ENCODE data around the gene ARAP2. TPM values are rescaled to one million over a fixed set of nuclear protein-coding genes. Genes with fewer than 3 reads are reported as not detected.

Gene ARAP2
- total RNA-seq, 2 experiments from 2014 or later: 30.0 to 31.0 TPM

DNA sequence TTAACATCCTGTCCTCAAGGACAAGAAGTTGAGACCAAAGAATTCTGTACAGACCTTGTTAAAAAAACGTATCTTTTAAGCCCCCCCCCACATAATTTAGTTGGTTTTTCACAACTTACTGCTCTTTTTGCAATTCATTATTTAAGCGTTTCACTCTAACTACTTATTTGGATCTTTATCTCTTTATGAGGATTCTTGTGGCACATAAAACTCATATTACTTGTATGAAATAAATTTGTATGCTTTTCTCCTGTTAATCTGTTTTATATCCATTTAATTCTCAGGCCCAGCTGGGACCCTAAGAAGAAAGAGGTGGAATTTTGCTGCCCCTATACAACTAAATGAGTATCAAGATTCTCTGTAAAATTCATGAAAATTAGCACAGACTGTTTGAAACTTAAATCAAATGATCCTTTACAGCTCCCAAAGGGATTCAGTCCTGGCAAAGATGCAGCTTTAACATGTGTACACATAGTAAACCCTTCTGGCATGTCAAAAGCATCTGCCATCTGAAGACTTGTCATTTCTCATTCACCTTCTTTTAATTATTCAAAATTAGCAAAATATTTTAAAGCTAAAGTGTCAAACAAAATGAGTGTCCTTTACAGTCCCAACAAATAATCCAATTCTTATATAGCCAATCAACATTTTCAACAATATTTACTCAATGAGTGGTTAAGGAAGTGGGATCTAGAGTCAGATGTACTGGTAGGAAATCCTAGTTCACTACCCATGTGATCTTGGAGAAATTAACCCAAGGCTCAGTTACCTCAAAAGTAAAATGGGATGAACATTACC is 17.7 kb downstream of the ARAP2 start:
- DNase-seq: no peak
- CTCF ChIA-PET: interaction anchor here (2.3 kb wide), 1 partner anchor 16 kb away, joined by 12 read pairs; no protein-coding TSS in a partner anchor
- POLR2A ChIA-PET: interaction anchor here (1.2 kb wide), 1 partner anchor 13 kb away, joined by 3 read pairs; no protein-coding TSS in a partner anchor
- H3K27me3 Mint-ChIP-seq: no peaks in the 10 kb centered on the region
- TF ChIP-seq, protein P1, sequence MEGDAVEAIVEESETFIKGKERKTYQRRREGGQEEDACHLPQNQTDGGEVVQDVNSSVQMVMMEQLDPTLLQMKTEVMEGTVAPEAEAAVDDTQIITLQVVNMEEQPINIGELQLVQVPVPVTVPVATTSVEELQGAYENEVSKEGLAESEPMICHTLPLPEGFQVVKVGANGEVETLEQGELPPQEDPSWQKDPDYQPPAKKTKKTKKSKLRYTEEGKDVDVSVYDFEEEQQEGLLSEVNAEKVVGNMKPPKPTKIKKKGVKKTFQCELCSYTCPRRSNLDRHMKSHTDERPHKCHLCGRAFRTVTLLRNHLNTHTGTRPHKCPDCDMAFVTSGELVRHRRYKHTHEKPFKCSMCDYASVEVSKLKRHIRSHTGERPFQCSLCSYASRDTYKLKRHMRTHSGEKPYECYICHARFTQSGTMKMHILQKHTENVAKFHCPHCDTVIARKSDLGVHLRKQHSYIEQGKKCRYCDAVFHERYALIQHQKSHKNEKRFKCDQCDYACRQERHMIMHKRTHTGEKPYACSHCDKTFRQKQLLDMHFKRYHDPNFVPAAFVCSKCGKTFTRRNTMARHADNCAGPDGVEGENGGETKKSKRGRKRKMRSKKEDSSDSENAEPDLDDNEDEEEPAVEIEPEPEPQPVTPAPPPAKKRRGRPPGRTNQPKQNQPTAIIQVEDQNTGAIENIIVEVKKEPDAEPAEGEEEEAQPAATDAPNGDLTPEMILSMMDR (IDR thresholded peaks at IDR 0.05): no peak
- peak overlapping the region; percentile 8 for H3K27ac Mint-ChIP-seq
- H3K4me3 Mint-ChIP-seq: no peak overlapping the region
- intact Hi-C loops (cut with micrococcal nuclease): no loop called here
- ATAC-seq: no peak
- H3K9me3 Mint-ChIP-seq: no peaks in the 10 kb centered on the region
- H3K4me1 Mint-ChIP-seq (ENCODE audit: low read depth): peaks cover 78% of the 10 kb centered on the region
- H3K36me3 Mint-ChIP-seq (ENCODE audit: low read depth): peaks cover 24% of the 10 kb centered on the region

DNA sequence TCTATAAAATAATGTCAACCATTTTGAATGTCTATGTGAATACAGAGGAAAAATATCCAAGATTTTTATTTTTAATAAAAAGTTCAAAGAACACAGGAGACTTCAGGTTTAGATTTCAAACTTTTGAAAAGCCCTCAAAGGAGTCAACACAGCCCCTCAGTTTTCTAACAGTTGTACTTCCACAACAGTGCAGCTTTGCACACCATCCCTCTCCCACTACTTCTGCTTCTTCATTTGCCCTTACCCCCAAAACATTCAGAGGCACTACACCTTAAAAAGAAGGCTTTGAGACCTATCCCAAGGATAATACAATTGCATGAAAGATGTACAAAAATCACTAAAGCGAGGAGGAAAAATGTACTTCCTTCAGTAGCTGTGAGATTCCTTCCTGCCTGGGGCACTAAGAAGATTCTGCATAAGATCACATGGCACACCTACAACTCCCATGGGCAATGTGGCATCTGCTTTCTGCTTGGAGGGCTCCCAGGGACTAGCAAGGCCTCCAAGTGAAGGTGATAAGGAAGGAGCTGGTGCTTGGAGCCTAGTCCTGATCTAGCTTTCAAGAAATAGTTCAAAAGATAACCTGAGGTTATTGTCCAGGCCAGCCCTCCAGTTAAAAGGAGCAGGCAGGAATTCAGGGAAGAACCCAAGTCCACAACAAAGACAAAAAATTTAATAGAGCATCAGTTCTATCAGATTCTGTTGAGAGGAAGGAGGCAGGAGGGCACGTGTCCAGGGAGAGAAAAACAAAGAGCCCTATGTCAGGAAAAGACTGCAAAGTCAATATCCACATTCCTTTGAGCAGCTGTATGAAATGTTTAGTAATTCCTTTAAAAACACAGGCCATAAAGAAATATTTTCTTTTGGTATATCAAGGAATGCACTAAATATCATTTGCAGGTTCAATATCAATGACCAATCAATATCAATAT is 19.1 kb downstream of the ARAP2 start:
- ATAC-seq: no peak
- no peaks in the 10 kb centered on the region for H3K27me3 Mint-ChIP-seq
- ChIA-PET POLR2A (interaction anchor here (0.7 to 1.2 kb wide), 4 partner anchors 12 to 30 kb away, joined by 3 read pairs; no protein-coding TSS in a partner anchor), CTCF (interaction anchor here (0.9 to 2.3 kb wide), 5 partner anchors 11 to 19 kb away, joined by 3 to 12 read pairs (median 3); partner anchors contain the start of gene ARAP2)
- H3K4me1 Mint-ChIP-seq (ENCODE audit: low read depth): peaks cover 75% of the 10 kb centered on the region
- no peak overlapping the region for H3K4me3 Mint-ChIP-seq
- TF ChIP-seq, protein P1 (IDR thresholded peaks at IDR 0.05): no peak
- peak overlapping the region; percentile 37 for H3K27ac Mint-ChIP-seq
- intact Hi-C loops (cut with micrococcal nuclease): no loop called here
- no peaks in the 10 kb centered on the region for H3K9me3 Mint-ChIP-seq
- DNase-seq: no peak
- H3K36me3 Mint-ChIP-seq (ENCODE audit: low read depth): peaks cover 23% of the 10 kb centered on the region

DNA sequence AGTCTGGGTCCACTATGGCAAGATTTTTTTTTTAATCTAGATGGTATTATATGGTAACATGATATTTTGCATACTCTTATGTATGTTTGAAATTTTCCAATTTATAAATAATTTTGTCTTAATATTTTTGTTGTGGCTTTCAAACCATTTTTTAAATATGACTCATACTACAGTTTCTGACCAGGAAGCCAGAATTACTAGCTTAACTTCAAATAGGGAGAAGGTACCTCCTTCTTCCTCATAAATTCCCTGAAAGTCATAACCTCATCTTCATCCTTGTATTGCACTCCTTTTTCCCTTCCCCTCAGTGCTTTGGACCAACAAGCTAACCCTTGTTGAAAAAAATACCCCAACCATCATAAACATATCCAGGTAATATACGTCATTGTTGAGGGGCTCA is 21.6 kb downstream of the ARAP2 start:
- POLR2A ChIA-PET: no interaction called here
- TF ChIP-seq, protein P1 (IDR thresholded peaks at IDR 0.05): no peak
- H3K9me3 Mint-ChIP-seq: no peaks in the 10 kb centered on the region
- H3K27me3 Mint-ChIP-seq: no peaks in the 10 kb centered on the region
- H3K27ac Mint-ChIP-seq: no peak overlapping the region
- intact Hi-C loops (cut with micrococcal nuclease): no loop called here
- H3K4me1 Mint-ChIP-seq (ENCODE audit: low read depth): peaks cover 74% of the 10 kb centered on the region
- DNase-seq (no peak), ATAC-seq (no peak)
- H3K4me3 Mint-ChIP-seq: no peak overlapping the region
- CTCF ChIA-PET: interaction anchor here (0.9 to 1.0 kb wide), 3 partner anchors 13 to 22 kb away, joined by 3 to 4 read pairs (median 4); partner anchors contain the start of gene ARAP2
- H3K36me3 Mint-ChIP-seq (ENCODE audit: low read depth): peaks cover 22% of the 10 kb centered on the region

DNA sequence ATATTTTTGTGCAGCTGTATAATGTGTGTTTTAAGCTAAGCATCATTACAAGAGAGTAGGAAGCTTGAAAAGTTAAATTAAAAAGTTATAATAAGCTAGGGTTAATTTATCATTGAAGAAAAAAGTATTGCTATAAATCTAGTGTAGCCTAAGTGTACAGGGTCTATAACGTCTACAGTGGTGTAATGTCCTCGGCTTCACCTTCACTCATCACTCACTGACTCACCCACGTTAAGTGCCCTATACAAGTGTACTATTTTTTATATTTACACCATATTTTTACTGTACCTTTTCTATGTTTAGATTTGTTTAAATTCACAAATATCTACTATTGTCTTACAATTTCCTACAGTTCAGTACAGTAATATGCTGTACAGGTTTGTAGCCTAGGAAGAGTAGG is 23.5 kb downstream of the ARAP2 start:
- CTCF ChIA-PET: no interaction called here
- Mint-ChIP-seq H3K9me3 (no peaks in the 10 kb centered on the region), H3K27me3 (no peaks in the 10 kb centered on the region), H3K27ac (no peak overlapping the region), H3K4me3 (no peak overlapping the region), H3K4me1 (ENCODE audit: low read depth) (peaks cover 60% of the 10 kb centered on the region), H3K36me3 (ENCODE audit: low read depth) (peaks cover 20% of the 10 kb centered on the region)
- TF ChIP-seq, protein P1 (IDR thresholded peaks at IDR 0.05): no peak
- DNase-seq (no peak), ATAC-seq (peak; percentile 20)
- POLR2A ChIA-PET: no interaction called here
- intact Hi-C loops (cut with micrococcal nuclease): no loop called here
